Stomach (tissue), 4 donors: ENCODE data around the gene PLXNB1.

Experiments
- EP300 ChIP-seq: sonication (generic); formaldehyde crosslinking; IDR thresholded peaks from one replicate; pipeline ENCODE4 v1.6.1; 2017; ENCODE audit warnings: antibody characterized with exemption
- POLR2A ChIP-seq, 4 donors: fragments of 450-650 bp; IDR thresholded peaks; one replicate each; pipeline ENCODE4 v1.6.1; 2016; ENCODE audit warnings: antibody characterized with exemption in 4 of 4, control low read depth in 2 of 4, mild to moderate bottlenecking in 1 of 4, moderate library complexity in 1 of 4
- TF ChIP-seq, protein P1 (sequence below), 7 experiments: fragments of 450-650 bp in 4 of 7; fragments of 200-600 bp in 3 of 7; sonication (generic) in 3 of 7; IDR thresholded peaks; one replicate each; pipeline ENCODE4 v1.5.1; 2016 to 2019; ENCODE audit warnings: antibody characterized with exemption in 7 of 7, control low read depth in 2 of 7, mild to moderate bottlenecking in 1 of 7

DNA sequence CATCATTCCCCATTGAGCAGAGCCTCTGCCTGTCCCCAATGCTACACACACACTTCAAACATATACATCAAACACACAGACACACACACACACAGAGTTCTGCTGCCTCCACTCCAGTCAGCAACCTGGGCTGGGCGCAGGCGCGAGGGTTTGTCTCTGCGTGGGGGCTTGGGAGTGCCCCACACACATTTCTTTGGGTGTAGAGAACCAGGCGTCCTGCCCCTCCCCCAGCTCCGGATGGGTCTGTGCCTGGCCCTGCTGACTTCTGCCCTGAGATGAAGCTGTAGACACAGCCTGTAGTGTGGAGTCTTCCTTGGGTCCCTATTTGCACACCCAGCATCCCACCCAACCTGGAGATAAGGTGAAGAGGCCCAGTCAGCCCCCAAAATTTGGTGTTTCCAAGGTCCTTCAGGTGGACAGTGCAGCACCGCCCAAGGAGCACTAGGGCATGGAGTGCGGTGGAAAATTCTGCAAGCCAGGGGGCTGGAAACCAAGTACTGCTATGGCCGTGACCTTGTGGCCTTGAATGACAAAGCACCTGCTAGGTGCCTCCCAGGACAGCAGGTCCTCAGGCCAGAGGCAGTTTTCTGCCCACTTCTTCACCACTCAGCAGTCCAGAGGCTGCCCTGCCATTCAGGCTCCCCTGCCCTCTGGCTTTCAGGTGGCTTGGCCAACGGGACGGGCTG, 31.0 kb downstream of the PLXNB1 start:
- TF ChIP-seq, protein P1, sequence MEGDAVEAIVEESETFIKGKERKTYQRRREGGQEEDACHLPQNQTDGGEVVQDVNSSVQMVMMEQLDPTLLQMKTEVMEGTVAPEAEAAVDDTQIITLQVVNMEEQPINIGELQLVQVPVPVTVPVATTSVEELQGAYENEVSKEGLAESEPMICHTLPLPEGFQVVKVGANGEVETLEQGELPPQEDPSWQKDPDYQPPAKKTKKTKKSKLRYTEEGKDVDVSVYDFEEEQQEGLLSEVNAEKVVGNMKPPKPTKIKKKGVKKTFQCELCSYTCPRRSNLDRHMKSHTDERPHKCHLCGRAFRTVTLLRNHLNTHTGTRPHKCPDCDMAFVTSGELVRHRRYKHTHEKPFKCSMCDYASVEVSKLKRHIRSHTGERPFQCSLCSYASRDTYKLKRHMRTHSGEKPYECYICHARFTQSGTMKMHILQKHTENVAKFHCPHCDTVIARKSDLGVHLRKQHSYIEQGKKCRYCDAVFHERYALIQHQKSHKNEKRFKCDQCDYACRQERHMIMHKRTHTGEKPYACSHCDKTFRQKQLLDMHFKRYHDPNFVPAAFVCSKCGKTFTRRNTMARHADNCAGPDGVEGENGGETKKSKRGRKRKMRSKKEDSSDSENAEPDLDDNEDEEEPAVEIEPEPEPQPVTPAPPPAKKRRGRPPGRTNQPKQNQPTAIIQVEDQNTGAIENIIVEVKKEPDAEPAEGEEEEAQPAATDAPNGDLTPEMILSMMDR (IDR thresholded peaks at IDR 0.05): no peak
- TF ChIP-seq EP300 (no peak), POLR2A (IDR thresholded peaks at IDR 0.05) (no peak)
